HepG2 (cell line): ENCODE data around the gene GNAI2. TPM values are rescaled to one million over a fixed set of nuclear protein-coding genes. Genes with fewer than 3 reads are reported as not detected.

ENCODE experiments used
- AHR ChIP-seq: IDR thresholded peaks from 2 replicates; pipeline ENCODE4 v1.6.1; 2018; ENCODE audit warnings: missing genetic modification reagents, missing compliant biosample characterization
- AKAP8 ChIP-seq: sonication (generic); formaldehyde crosslinking; IDR thresholded peaks from 2 replicates; pipeline ENCODE4 v1.5.1; 2020; ENCODE audit warnings: mild to moderate bottlenecking, missing genetic modification reagents
- CC2D1A ChIP-seq: sonication (generic); formaldehyde crosslinking; IDR thresholded peaks from 2 replicates; pipeline ENCODE4 v1.8.1; 2023; ENCODE audit warnings: mild to moderate bottlenecking, missing genetic modification reagents
- GABPA ChIP-seq, 2 experiments: IDR thresholded peaks; 2 replicates each; pipeline ENCODE4 v1.6.1; 2011 to 2016; ENCODE audit warnings: low read depth in 2 of 2, low read length in 1 of 2, missing biosample characterization in 1 of 2, missing genetic modification characterization in 1 of 2
- MIER3 ChIP-seq: IDR thresholded peaks from 2 replicates; pipeline ENCODE4 v1.6.1; 2016; ENCODE audit warnings: missing compliant biosample characterization, borderline replicate concordance
- RBM22 ChIP-seq: fragments of 200-400 bp; formaldehyde crosslinking; optimal IDR thresholded peaks from 2 replicates; pipeline ENCODE3; 2017; ENCODE audit warnings: mild to moderate bottlenecking, low read length, moderate library complexity
- SAFB2 ChIP-seq: sonication (generic); formaldehyde crosslinking; IDR thresholded peaks from 2 replicates; pipeline ENCODE4 v1.5.1; 2020; ENCODE audit warnings: missing genetic modification reagents, low read depth, mild to moderate bottlenecking, borderline replicate concordance
- ZNF17 ChIP-seq: sonication (generic); formaldehyde crosslinking; IDR thresholded peaks from 2 replicates; pipeline ENCODE4 v1.5.0; 2020; ENCODE audit warnings: mild to moderate bottlenecking, missing genetic modification reagents
- ZNF234 ChIP-seq: sonication (generic); formaldehyde crosslinking; conservative IDR thresholded peaks from 2 replicates; pipeline ENCODE4 v1.5.1; 2020; ENCODE audit warnings: mild to moderate bottlenecking, missing genetic modification reagents
- ZNF382 ChIP-seq: sonication (generic); formaldehyde crosslinking; IDR thresholded peaks from 2 replicates; pipeline ENCODE4 v1.5.0; 2020; ENCODE audit warnings: missing genetic modification reagents, mild to moderate bottlenecking, borderline replicate concordance
- ZNF607 ChIP-seq: sonication (generic); formaldehyde crosslinking; IDR thresholded peaks from 2 replicates; pipeline ENCODE4 v1.5.1; 2020; ENCODE audit warnings: missing genetic modification reagents, mild to moderate bottlenecking, borderline replicate concordance
- ZNF766 ChIP-seq: sonication (generic); formaldehyde crosslinking; IDR thresholded peaks from 2 replicates; pipeline ENCODE4 v1.5.0; 2020; ENCODE audit warnings: missing genetic modification reagents, borderline replicate concordance
- polyA plus RNA-seq, 8 experiments: library from polyadenylated mRNA; depleted of rRNA in 3 of 8; stranded (reverse) in 7 of 8; unstranded in 1 of 8; fragments of >200 nt; fragmentation: Illumina TruSeq in 4 of 8; extraction: Trizol in 4 of 8; gene quantifications; 2 replicates each; pipeline versions ENCODE4 v1.2.1 to v1.2.3, GENCODE V29; 2011 to 2016; ENCODE audit warnings: low read depth in 4 of 8, missing spikeins in 1 of 8, mixed read lengths in 1 of 8; ENCODE audit not compliant: insufficient read depth in 1 of 8
- total RNA-seq, 5 experiments: library from RNA; depleted of rRNA; stranded (reverse); fragments of >200 nt; fragmentation: Illumina TruSeq; extraction: Trizol; gene quantifications; 2 replicates each; pipeline ENCODE4 v1.2.3, GENCODE V29; 2016; ENCODE audit warnings: low read depth in 1 of 5
- TF ChIP-seq, protein P1 (sequence below): sonication (generic); formaldehyde crosslinking; IDR thresholded peaks from 2 replicates; pipeline ENCODE4 v1.5.1; 2020; ENCODE audit warnings: missing genetic modification reagents, mild to moderate bottlenecking, borderline replicate concordance
- TF ChIP-seq, protein P2 (sequence below): sonication (generic); formaldehyde crosslinking; IDR thresholded peaks from 2 replicates; pipeline ENCODE4 v1.5.0; 2020; ENCODE audit warnings: mild to moderate bottlenecking, missing genetic modification reagents
- TF ChIP-seq, protein P3 (sequence below): sonication (generic); formaldehyde crosslinking; conservative IDR thresholded peaks from 2 replicates; pipeline ENCODE4 v1.4.0; 2020; ENCODE audit warnings: missing genetic modification reagents
- TF ChIP-seq, protein P4 (sequence below): sonication (generic); formaldehyde crosslinking; conservative IDR thresholded peaks from 2 replicates; pipeline ENCODE4 v1.8.0; 2022; ENCODE audit warnings: mild to moderate bottlenecking, moderate library complexity, missing genetic modification reagents
- TF ChIP-seq, protein P5 (sequence below): IDR thresholded peaks from 2 replicates; pipeline ENCODE4 v1.6.1; 2016; ENCODE audit warnings: mild to moderate bottlenecking, missing biosample characterization, missing genetic modification reagents
- TF ChIP-seq, protein P6 (sequence below): fragments of 450-650 bp; IDR thresholded peaks from 2 replicates; pipeline ENCODE4 v1.6.1; 2017

GNAI2 gene
- total and polyA plus RNA-seq, 2 of the 13 experiments (the other 11 are each of a cell fraction or from before 2014, with no cell fraction given), result 51.1 to 66.2 TPM

DNA sequence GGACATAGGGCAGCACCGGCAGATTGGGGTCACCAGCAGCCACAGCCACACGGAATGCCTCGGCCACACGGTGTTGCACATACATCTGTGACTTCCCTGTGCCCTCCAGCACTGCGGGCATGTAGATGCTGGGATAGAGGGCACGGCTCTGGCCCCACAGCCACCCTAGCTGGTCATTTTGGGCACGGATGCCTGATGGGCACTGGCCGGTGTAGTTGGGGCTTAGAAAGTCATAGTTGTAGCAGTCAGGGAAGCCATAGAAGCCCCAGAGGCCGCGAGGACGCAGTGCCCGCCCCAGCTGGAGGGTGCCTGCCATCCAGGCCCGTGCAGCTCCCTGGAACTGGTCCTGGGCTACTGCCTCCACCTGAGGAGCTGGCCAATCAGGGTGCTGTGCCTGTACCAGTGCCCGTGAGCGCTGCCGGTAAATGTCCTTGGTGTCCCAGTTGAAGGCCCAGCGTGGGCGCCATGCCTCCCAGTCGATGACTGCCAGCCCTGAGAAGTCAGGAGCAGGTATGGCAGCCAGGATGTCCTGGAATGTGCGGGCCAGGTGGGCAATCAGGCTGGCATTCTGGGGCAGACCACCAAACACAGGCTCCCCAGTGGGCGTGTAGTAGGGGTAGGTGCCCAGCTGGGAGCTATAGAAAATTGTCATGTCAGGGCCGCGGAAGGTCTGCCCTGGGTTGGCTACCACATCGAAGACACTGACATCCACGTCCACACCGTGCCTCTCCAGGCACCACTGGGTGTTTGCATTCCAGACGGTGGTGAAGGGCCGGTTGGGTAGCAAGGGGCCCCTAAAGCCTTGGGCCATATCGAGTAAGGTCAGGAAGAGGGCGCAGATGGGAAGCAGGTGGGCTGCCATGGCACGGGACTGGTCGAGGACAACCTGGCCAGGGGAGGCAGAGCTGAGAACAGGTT, 66.3 kb downstream of the GNAI2 start (continued):
- TF ChIP-seq ZNF382 (no peak), CC2D1A (CRISPR knock-in tag) (peak; percentile 11; the same call in 1 of the 2 replicates), GABPA (IDR thresholded peaks at IDR 0.05; ENCODE audit: low read depth, low read length) (no peak), GABPA (CRISPR knock-in tag; IDR thresholded peaks at IDR 0.05; ENCODE audit: low read depth) (no peak), ZNF17 (CRISPR knock-in tag) (no peak), AHR (CRISPR knock-in tag) (0 out of 2 replicates have a peak, but pooled peaks have one; percentile 25), SAFB2 (CRISPR knock-in tag) (no peak; the same call in 1 of the 2 replicates), MIER3 (CRISPR knock-in tag) (no peak), ZNF234 (CRISPR knock-in tag) (no peak), ZNF766 (CRISPR knock-in tag) (no peak), RBM22 (peak; percentile 65), AKAP8 (CRISPR knock-in tag) (peak; percentile 18; the same call in 1 of the 2 replicates), ZNF607 (CRISPR knock-in tag) (peak; percentile 9; the same call in 1 of the 2 replicates)
- TF ChIP-seq, protein P1, sequence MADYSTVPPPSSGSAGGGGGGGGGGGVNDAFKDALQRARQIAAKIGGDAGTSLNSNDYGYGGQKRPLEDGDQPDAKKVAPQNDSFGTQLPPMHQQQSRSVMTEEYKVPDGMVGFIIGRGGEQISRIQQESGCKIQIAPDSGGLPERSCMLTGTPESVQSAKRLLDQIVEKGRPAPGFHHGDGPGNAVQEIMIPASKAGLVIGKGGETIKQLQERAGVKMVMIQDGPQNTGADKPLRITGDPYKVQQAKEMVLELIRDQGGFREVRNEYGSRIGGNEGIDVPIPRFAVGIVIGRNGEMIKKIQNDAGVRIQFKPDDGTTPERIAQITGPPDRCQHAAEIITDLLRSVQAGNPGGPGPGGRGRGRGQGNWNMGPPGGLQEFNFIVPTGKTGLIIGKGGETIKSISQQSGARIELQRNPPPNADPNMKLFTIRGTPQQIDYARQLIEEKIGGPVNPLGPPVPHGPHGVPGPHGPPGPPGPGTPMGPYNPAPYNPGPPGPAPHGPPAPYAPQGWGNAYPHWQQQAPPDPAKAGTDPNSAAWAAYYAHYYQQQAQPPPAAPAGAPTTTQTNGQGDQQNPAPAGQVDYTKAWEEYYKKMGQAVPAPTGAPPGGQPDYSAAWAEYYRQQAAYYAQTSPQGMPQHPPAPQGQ, result no peak; the same call in 1 of the 2 replicates
- TF ChIP-seq, protein P2, sequence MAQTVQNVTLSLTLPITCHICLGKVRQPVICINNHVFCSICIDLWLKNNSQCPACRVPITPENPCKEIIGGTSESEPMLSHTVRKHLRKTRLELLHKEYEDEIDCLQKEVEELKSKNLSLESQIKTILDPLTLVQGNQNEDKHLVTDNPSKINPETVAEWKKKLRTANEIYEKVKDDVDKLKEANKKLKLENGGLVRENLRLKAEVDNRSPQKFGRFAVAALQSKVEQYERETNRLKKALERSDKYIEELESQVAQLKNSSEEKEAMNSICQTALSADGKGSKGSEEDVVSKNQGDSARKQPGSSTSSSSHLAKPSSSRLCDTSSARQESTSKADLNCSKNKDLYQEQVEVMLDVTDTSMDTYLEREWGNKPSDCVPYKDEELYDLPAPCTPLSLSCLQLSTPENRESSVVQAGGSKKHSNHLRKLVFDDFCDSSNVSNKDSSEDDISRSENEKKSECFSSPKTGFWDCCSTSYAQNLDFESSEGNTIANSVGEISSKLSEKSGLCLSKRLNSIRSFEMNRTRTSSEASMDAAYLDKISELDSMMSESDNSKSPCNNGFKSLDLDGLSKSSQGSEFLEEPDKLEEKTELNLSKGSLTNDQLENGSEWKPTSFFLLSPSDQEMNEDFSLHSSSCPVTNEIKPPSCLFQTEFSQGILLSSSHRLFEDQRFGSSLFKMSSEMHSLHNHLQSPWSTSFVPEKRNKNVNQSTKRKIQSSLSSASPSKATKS (CRISPR knock-in tag), result no peak
- TF ChIP-seq, protein P3, sequence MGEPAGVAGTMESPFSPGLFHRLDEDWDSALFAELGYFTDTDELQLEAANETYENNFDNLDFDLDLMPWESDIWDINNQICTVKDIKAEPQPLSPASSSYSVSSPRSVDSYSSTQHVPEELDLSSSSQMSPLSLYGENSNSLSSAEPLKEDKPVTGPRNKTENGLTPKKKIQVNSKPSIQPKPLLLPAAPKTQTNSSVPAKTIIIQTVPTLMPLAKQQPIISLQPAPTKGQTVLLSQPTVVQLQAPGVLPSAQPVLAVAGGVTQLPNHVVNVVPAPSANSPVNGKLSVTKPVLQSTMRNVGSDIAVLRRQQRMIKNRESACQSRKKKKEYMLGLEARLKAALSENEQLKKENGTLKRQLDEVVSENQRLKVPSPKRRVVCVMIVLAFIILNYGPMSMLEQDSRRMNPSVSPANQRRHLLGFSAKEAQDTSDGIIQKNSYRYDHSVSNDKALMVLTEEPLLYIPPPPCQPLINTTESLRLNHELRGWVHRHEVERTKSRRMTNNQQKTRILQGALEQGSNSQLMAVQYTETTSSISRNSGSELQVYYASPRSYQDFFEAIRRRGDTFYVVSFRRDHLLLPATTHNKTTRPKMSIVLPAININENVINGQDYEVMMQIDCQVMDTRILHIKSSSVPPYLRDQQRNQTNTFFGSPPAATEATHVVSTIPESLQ (CRISPR knock-in tag), result no peak
- TF ChIP-seq, protein P4, sequence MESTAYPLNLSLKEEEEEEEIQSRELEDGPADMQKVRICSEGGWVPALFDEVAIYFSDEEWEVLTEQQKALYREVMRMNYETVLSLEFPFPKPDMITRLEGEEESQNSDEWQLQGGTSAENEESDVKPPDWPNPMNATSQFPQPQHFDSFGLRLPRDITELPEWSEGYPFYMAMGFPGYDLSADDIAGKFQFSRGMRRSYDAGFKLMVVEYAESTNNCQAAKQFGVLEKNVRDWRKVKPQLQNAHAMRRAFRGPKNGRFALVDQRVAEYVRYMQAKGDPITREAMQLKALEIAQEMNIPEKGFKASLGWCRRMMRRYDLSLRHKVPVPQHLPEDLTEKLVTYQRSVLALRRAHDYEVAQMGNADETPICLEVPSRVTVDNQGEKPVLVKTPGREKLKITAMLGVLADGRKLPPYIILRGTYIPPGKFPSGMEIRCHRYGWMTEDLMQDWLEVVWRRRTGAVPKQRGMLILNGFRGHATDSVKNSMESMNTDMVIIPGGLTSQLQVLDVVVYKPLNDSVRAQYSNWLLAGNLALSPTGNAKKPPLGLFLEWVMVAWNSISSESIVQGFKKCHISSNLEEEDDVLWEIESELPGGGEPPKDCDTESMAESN (CRISPR knock-in tag), result no peak
- TF ChIP-seq, protein P5, sequence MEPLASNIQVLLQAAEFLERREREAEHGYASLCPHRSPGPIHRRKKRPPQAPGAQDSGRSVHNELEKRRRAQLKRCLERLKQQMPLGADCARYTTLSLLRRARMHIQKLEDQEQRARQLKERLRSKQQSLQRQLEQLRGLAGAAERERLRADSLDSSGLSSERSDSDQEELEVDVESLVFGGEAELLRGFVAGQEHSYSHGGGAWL (CRISPR knock-in tag), result no peak
- TF ChIP-seq, protein P6, sequence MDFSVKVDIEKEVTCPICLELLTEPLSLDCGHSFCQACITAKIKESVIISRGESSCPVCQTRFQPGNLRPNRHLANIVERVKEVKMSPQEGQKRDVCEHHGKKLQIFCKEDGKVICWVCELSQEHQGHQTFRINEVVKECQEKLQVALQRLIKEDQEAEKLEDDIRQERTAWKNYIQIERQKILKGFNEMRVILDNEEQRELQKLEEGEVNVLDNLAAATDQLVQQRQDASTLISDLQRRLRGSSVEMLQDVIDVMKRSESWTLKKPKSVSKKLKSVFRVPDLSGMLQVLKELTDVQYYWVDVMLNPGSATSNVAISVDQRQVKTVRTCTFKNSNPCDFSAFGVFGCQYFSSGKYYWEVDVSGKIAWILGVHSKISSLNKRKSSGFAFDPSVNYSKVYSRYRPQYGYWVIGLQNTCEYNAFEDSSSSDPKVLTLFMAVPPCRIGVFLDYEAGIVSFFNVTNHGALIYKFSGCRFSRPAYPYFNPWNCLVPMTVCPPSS, result no peak
